Pulmonary artery endothelial cell (primary cell): ENCODE results near the gene ARSG. TPM values are rescaled to one million over a fixed set of nuclear protein-coding genes. Genes with fewer than 3 reads are reported as not detected.
A peak's percentile ranks its signal among the peaks of the same experiment; 100 is the strongest.
"Not testable (repeated sequence)": the region's sequence is repeated elsewhere in the genome, so short reads cannot be mapped to it uniquely, and the experiment has no call there.

Experiments
- DNase-seq: peaks from one replicate; pipeline ENCODE4 v3.0.0-alpha.2; 2011; ENCODE audit warnings: low read depth, low spot score
- total RNA-seq: library from RNA; depleted of rRNA; stranded (reverse); fragments of >200 nt; gene quantifications from 2 replicates; pipeline ENCODE4 v1.2.3, GENCODE V29; 2014

The ARSG gene
- total RNA-seq, 1 donor from 2014 or later, result 3.0 TPM

- DNase-seq, result no peak
Measured at GRCh38 chr17:68277807-68278206, 13.5 kb upstream of the ARSG start.

- not testable (repeated sequence) for DNase-seq
Measured at GRCh38 chr17:68281965-68282364, 9.3 kb upstream of the ARSG start.

GRCh38 chr17:68288375-68288774 lies 2.9 kb upstream of the ARSG start:
- no peak for DNase-seq

- no peak for DNase-seq
Measured at GRCh38 chr17:68288804-68289203, 2.5 kb upstream of the ARSG start.

GRCh38 chr17:68289473-68289872 lies 1.8 kb upstream of the ARSG start:
- DNase-seq, result no peak

GRCh38 chr17:68289936-68290267 lies 1.4 kb upstream of the ARSG start:
- no peak for DNase-seq

- DNase-seq, result no peak
Measured at GRCh38 chr17:68290268-68290954, 884 bp upstream of the ARSG start.

GRCh38 chr17:68291836-68292688 lies 767 bp downstream of the ARSG start:
- DNase-seq, result no peak

GRCh38 chr17:68292689-68293040 lies 1.4 kb downstream of the ARSG start:
- DNase-seq, result no peak

GRCh38 chr17:68293490-68294195 lies 2.3 kb downstream of the ARSG start:
- DNase-seq, result no peak

- DNase-seq, result no peak
Measured at GRCh38 chr17:68294196-68294555, 2.9 kb downstream of the ARSG start.

- no peak for DNase-seq
Measured at GRCh38 chr17:68294617-68295016, 3.3 kb downstream of the ARSG start.

GRCh38 chr17:68295086-68295485 lies 3.8 kb downstream of the ARSG start:
- DNase-seq, result no peak

GRCh38 chr17:68296217-68297191 lies 5.2 kb downstream of the ARSG start:
- no peak for DNase-seq

GRCh38 chr17:68297195-68297594 lies 5.9 kb downstream of the ARSG start:
- DNase-seq, result no peak

GRCh38 chr17:68298601-68299000 lies 7.3 kb downstream of the ARSG start:
- no peak for DNase-seq

- no peak for DNase-seq
Measured at GRCh38 chr17:68299817-68300216, 8.5 kb downstream of the ARSG start.

- no peak for DNase-seq
Measured at GRCh38 chr17:68301438-68301959, 10.2 kb downstream of the ARSG start.

GRCh38 chr17:68302066-68302564 lies 10.8 kb downstream of the ARSG start:
- peak; percentile 87 for DNase-seq

- DNase-seq, result no peak
Measured at GRCh38 chr17:68302666-68303065, 11.4 kb downstream of the ARSG start.

- DNase-seq, result no peak
Measured at GRCh38 chr17:68304706-68305105, 13.4 kb downstream of the ARSG start.
